Liver (tissue), 9 donors: ENCODE results near the gene INPP5J. TPM values are rescaled to one million over a fixed set of nuclear protein-coding genes. Genes with fewer than 3 reads are reported as not detected.

Experiments used
- DNase-seq: peaks from one replicate; pipeline ENCODE4 v3.0.0-alpha.2; 2017; ENCODE audit warnings: low spot score
- H3K27ac ChIP-seq, 2 donors: one replicate each; pipeline ENCODE4 v1.7.0; 2013; ENCODE audit warnings: inconsistent platforms in 2 of 2, low read length in 2 of 2, control low read depth in 1 of 2, low read depth in 1 of 2, mild to moderate bottlenecking in 1 of 2
- H3K27me3 ChIP-seq, 4 donors: one replicate each; pipeline versions ENCODE4 v1.6.1 to v1.7.0; 2013; ENCODE audit warnings: low read length in 3 of 4, inconsistent platforms in 1 of 4, mild to moderate bottlenecking in 1 of 4, moderate library complexity in 1 of 4; ENCODE audit not compliant: control insufficient read depth in 4 of 4, insufficient read depth in 4 of 4
- H3K36me3 ChIP-seq, 4 donors: one replicate each; pipeline versions ENCODE4 v1.6.1 to v1.7.0; 2013; ENCODE audit warnings: low read length in 3 of 4, mild to moderate bottlenecking in 3 of 4, low read depth in 1 of 4, moderate library complexity in 1 of 4; ENCODE audit not compliant: control insufficient read depth in 4 of 4, insufficient read depth in 3 of 4
- H3K4me1 ChIP-seq, 4 donors: one replicate each; pipeline versions ENCODE4 v1.6.1 to v1.7.0; 2013; ENCODE audit warnings: low read length in 3 of 4, mild to moderate bottlenecking in 3 of 4, moderate library complexity in 1 of 4; ENCODE audit not compliant: control insufficient read depth in 4 of 4, insufficient read depth in 4 of 4
- H3K4me3 ChIP-seq, 3 donors: one replicate each; pipeline versions ENCODE4 v1.6.1 to v1.7.0; 2013; ENCODE audit warnings: low read length in 3 of 3, control low read depth in 1 of 3, low read depth in 1 of 3, mild to moderate bottlenecking in 1 of 3
- H3K9ac ChIP-seq, 2 donors: one replicate each; pipeline ENCODE4 v1.7.0; 2013; ENCODE audit warnings: low read length in 2 of 2, mild to moderate bottlenecking in 2 of 2, moderate library complexity in 2 of 2, control low read depth in 1 of 2, low read depth in 1 of 2
- H3K9me3 ChIP-seq, 4 donors: one replicate each; pipeline versions ENCODE4 v1.6.1 to v1.7.0; 2013; ENCODE audit warnings: low read length in 3 of 4; ENCODE audit not compliant: control insufficient read depth in 4 of 4
- EGR1 ChIP-seq, 2 donors: IDR thresholded peaks; 2 replicates each; pipeline ENCODE4 v1.6.1; 2016 to 2018; ENCODE audit warnings: antibody characterized with exemption in 2 of 2, low read depth in 2 of 2
- FOXA1 ChIP-seq: IDR thresholded peaks from 2 replicates; pipeline ENCODE4 v1.6.1; 2016; ENCODE audit warnings: antibody characterized with exemption
- FOXA2 ChIP-seq: IDR thresholded peaks from 2 replicates; pipeline ENCODE4 v1.6.1; 2016; ENCODE audit warnings: antibody characterized with exemption
- GABPA ChIP-seq, 2 donors: IDR thresholded peaks in 1 of 2; conservative IDR thresholded peaks in 1 of 2; 2 replicates each; pipeline ENCODE4 v1.6.1; 2016; ENCODE audit warnings: antibody characterized with exemption in 2 of 2, mild to moderate bottlenecking in 1 of 2, moderate library complexity in 1 of 2
- HNF4A ChIP-seq, 2 donors: conservative IDR thresholded peaks; 2 replicates each; pipeline ENCODE4 v1.6.1; 2016; ENCODE audit warnings: antibody characterized with exemption in 2 of 2, mild to moderate bottlenecking in 2 of 2
- HNF4G ChIP-seq: IDR thresholded peaks from 2 replicates; pipeline ENCODE4 v1.6.1; 2016; ENCODE audit warnings: antibody characterized with exemption
- JUND ChIP-seq, 2 donors: IDR thresholded peaks; 2 replicates each; pipeline ENCODE4 v1.6.1; 2016; ENCODE audit warnings: antibody characterized with exemption in 2 of 2
- MAX ChIP-seq: IDR thresholded peaks from 2 replicates; pipeline ENCODE4 v1.6.1; 2016; ENCODE audit warnings: antibody characterized with exemption
- RAD21 ChIP-seq, 2 donors: IDR thresholded peaks; 2 replicates each; pipeline ENCODE4 v1.6.1; 2016; ENCODE audit warnings: antibody characterized with exemption in 2 of 2, mild to moderate bottlenecking in 2 of 2
- RXRA ChIP-seq, 2 donors: IDR thresholded peaks; 2 replicates each; pipeline ENCODE4 v1.6.1; 2017 to 2018; ENCODE audit warnings: antibody characterized with exemption in 2 of 2, mild to moderate bottlenecking in 1 of 2
- SP1 ChIP-seq: IDR thresholded peaks from 2 replicates; pipeline ENCODE4 v1.6.1; 2018; ENCODE audit warnings: antibody characterized with exemption, mild to moderate bottlenecking
- TAF1 ChIP-seq: conservative IDR thresholded peaks from 2 replicates; pipeline ENCODE4 v1.6.1; 2016; ENCODE audit warnings: antibody characterized with exemption, mild to moderate bottlenecking
- YY1 ChIP-seq: IDR thresholded peaks from 2 replicates; pipeline ENCODE4 v1.6.1; 2016; ENCODE audit warnings: antibody characterized with exemption, mild to moderate bottlenecking
- ZBTB33 ChIP-seq: IDR thresholded peaks from 2 replicates; pipeline ENCODE4 v1.6.1; 2016; ENCODE audit warnings: antibody characterized with exemption
- WGBS: extraction: QIAGEN DNeasy Blood & Tissue Kit; methylation state at CpG from one replicate; pipeline ENCODE4 v1.1.7; 2013; 5-methylcytosine and 5-hydroxymethylcytosine counted together
- polyA plus RNA-seq, 2 donors: library from polyadenylated mRNA; stranded (reverse) in 1 of 2; unstranded in 1 of 2; fragments of 200-250 nt in 1 of 2; fragments of >200 nt in 1 of 2; fragmentation: Nextera tagmentation in 1 of 2; extraction: Ambion mirVana in 1 of 2; gene quantifications; one replicate each; pipeline versions ENCODE4 v1.2.1 to v1.2.3, GENCODE V29; 2013 to 2015
- total RNA-seq, 2 donors: library from RNA; depleted of rRNA; stranded (reverse); fragments of >200 nt; gene quantifications; one replicate each; pipeline ENCODE4 v1.2.3, GENCODE V29; 2014
- TF ChIP-seq, protein P1 (sequence below): fragments of 150-350 bp; IDR thresholded peaks from 2 replicates; pipeline ENCODE4 v1.5.1; 2017; ENCODE audit warnings: improper control_type of control experiment, low read depth, low read length; ENCODE audit not compliant: missing input control
- TF ChIP-seq, protein P2 (sequence below): IDR thresholded peaks from 2 replicates; pipeline ENCODE4 v1.6.1; 2016; ENCODE audit warnings: antibody characterized with exemption
- donor health status: healthy.
- donor health status: healthy.
- donor health status: healthy.
- donor health status: healthy.
- donor health status: healthy.

Gene INPP5J
- total and polyA plus RNA-seq, 4 donors, result 0.06 to 0.17 (median 0.11) TPM

GRCh38 chr22:31099841-31100761 lies 22.7 kb upstream of the INPP5J start:
- WGBS, result 95% methylated on average over 34 of the region's 34 CpGs
- H3K27ac ChIP-seq, result no peak overlapping the region
- no peak for TF ChIP-seq FOXA1
- TF ChIP-seq TAF1, result no peak
- TF ChIP-seq, protein P1, sequence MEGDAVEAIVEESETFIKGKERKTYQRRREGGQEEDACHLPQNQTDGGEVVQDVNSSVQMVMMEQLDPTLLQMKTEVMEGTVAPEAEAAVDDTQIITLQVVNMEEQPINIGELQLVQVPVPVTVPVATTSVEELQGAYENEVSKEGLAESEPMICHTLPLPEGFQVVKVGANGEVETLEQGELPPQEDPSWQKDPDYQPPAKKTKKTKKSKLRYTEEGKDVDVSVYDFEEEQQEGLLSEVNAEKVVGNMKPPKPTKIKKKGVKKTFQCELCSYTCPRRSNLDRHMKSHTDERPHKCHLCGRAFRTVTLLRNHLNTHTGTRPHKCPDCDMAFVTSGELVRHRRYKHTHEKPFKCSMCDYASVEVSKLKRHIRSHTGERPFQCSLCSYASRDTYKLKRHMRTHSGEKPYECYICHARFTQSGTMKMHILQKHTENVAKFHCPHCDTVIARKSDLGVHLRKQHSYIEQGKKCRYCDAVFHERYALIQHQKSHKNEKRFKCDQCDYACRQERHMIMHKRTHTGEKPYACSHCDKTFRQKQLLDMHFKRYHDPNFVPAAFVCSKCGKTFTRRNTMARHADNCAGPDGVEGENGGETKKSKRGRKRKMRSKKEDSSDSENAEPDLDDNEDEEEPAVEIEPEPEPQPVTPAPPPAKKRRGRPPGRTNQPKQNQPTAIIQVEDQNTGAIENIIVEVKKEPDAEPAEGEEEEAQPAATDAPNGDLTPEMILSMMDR, result no peak
- TF ChIP-seq EGR1 (IDR thresholded peaks at IDR 0.05; ENCODE audit: low read depth in 2 of 2), result no peak
- no peak for TF ChIP-seq RXRA (IDR thresholded peaks at IDR 0.05)
- TF ChIP-seq RAD21 (IDR thresholded peaks at IDR 0.05), result no peak
- no peak overlapping the region for H3K4me3 ChIP-seq
- H3K9me3 ChIP-seq, result no peaks in the 10 kb centered on the region
- no peak overlapping the region for H3K9ac ChIP-seq
- no peak for DNase-seq
- H3K4me1 ChIP-seq, result no peaks in the 10 kb centered on the region
- H3K27me3 ChIP-seq, result no peaks in the 10 kb centered on the region
- peaks cover 0 to 5% (median 3%) of the 10 kb centered on the region in 4 donors for H3K36me3 ChIP-seq

GRCh38 chr22:31100762-31101525 lies 21.8 kb upstream of the INPP5J start:
- Histone ChIP-seq H3K4me3 (no peak overlapping the region), H3K27ac (no peak overlapping the region), H3K9ac (no peak overlapping the region), H3K4me1 (no peaks in the 10 kb centered on the region), H3K36me3 (peaks cover 0 to 5% (median 3%) of the 10 kb centered on the region in 4 donors), H3K27me3 (no peaks in the 10 kb centered on the region), H3K9me3 (no peaks in the 10 kb centered on the region)
- TF ChIP-seq GABPA (IDR thresholded peaks at IDR 0.05 in 1 of 2, conservative IDR thresholded peaks at IDR 0.05 in 1 of 2) (no peak), RAD21 (IDR thresholded peaks at IDR 0.05) (no peak), HNF4A (conservative IDR thresholded peaks at IDR 0.05) (no peak), FOXA2 (no peak), RXRA (IDR thresholded peaks at IDR 0.05) (no peak), MAX (no peak), HNF4G (no peak), JUND (IDR thresholded peaks at IDR 0.05) (no peak), ZBTB33 (no peak), YY1 (no peak), EGR1 (IDR thresholded peaks at IDR 0.05; ENCODE audit: low read depth in 2 of 2) (no peak), TAF1 (no peak), SP1 (no peak)
- TF ChIP-seq, protein P2, sequence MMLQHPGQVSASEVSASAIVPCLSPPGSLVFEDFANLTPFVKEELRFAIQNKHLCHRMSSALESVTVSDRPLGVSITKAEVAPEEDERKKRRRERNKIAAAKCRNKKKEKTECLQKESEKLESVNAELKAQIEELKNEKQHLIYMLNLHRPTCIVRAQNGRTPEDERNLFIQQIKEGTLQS, result no peak
- DNase-seq, result no peak
- 96% methylated on average over 18 of the region's 18 CpGs for WGBS
